ENCODE data around the gene CCDC15.

Gene CCDC15

GRCh38 chr11:124984512-124984854, 30.5 kb downstream of the CCDC15 start:
- in situ Hi-C loops (cut with HindIII; ENCODE audit: low sequenced_read_pairs), result no loop called here
- H3K4me3 ChIP-seq (ENCODE audit: low read depth, low read length), result no peak overlapping the region
- no peak for DNase-seq (ENCODE audit: low read depth, low spot score)
- no peak for TF ChIP-seq CTCF (IDR thresholded peaks at IDR 0.05; ENCODE audit: low read depth, low read length)

DNA sequence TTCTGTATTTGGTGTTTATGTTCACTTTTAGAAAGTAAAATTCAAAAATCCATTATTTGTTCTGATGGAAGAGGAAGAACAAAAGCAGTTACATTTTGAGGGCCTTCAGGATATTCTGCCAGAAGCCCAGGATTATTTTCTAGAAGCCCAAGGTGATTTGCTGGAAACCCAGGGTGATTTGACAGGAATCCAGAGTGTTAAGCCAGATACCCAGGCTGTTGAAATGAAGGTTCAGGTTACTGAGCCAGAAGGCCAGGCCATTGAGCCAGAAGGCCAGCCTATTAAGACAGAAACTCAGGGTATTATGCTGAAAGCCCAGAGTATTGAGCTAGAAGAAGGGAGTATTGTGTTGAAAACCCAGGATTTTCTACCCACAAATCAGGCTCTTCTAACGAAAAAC, 33.1 kb downstream of the CCDC15 start:
- in situ Hi-C loops (cut with HindIII; ENCODE audit: low sequenced_read_pairs), result no loop called here
- no peak overlapping the region for H3K4me3 ChIP-seq (ENCODE audit: low read depth, low read length)
- DNase-seq (ENCODE audit: low read depth, low spot score), result no peak
- TF ChIP-seq CTCF (IDR thresholded peaks at IDR 0.05; ENCODE audit: low read depth, low read length), result no peak

DNA sequence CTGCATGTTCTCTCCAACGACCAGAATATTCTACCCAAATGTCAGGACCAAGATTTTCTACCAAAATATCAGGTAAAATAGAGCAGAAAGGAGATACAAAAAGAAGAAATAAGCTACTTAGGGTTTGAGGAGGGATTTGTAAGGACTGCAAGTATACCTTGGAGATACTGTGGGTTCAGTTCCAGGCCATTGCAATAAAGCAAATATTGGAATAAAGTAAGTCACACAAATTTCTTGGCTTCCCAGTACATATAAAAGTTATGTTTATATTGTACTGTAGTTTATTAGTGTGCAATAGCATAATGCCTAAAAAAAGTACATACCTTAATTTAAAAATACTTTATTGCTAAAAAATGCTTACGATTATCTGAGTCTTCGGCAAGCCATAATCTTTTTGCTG, 34.1 kb downstream of the CCDC15 start:
- no peak for DNase-seq (ENCODE audit: low read depth, low spot score)
- TF ChIP-seq CTCF (IDR thresholded peaks at IDR 0.05; ENCODE audit: low read depth, low read length), result no peak
- no peak overlapping the region for H3K4me3 ChIP-seq (ENCODE audit: low read depth, low read length)
- in situ Hi-C loops (cut with HindIII; ENCODE audit: low sequenced_read_pairs), result no loop called here

- in situ Hi-C loops (cut with HindIII; ENCODE audit: low sequenced_read_pairs), result no loop called here
- DNase-seq (ENCODE audit: low read depth, low spot score), result no peak
- H3K4me3 ChIP-seq (ENCODE audit: low read depth, low read length), result no peak overlapping the region
- TF ChIP-seq CTCF (IDR thresholded peaks at IDR 0.05; ENCODE audit: low read depth, low read length), result no peak
These were observed 47.2 kb downstream of the CCDC15 start for GRCh38 chr11:125001079-125001778.

DNA sequence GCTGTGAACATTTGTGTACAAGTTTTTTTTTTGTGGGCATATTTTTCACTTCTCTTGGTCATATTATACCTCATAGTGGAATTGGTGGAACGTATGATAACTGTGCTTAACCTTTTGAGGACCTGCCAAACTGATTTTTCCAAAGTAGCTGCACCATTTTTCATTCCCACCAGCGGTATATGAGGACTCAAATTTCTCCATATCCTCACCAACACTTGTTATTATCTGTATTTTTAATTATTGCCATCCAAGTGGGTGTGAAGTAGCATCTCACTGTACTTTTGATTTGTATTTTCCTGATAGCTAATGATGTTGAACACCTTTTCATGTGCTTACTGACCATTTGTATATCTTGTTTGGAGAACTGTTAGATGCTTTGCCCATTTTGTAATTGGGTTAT, 47.8 kb downstream of the CCDC15 start:
- no peak overlapping the region for H3K4me3 ChIP-seq (ENCODE audit: low read depth, low read length)
- no peak for DNase-seq (ENCODE audit: low read depth, low spot score)
- in situ Hi-C loops (cut with HindIII; ENCODE audit: low sequenced_read_pairs), result no loop called here
- no peak for TF ChIP-seq CTCF (IDR thresholded peaks at IDR 0.05; ENCODE audit: low read depth, low read length)

DNA sequence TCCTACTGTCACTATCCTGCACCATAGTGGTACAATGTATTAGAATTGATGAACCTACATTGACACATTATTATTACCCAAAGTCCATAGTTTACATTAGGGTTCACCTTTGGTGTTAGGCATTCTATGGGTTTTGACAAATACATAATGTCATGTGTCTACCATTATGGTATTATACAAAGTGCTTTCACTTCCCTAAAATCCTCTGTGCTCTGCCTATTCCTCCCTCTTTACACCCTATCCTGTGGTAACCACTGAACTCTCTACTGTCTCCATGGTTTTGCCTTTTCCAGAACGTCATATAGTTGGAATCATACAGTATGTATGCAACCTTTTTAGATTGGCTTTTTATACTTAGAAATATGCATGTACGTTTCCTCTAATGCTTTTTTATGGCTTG, 51.5 kb downstream of the CCDC15 start:
- in situ Hi-C loops (cut with HindIII; ENCODE audit: low sequenced_read_pairs), result no loop called here
- TF ChIP-seq CTCF (IDR thresholded peaks at IDR 0.05; ENCODE audit: low read depth, low read length), result no peak
- no peak overlapping the region for H3K4me3 ChIP-seq (ENCODE audit: low read depth, low read length)
- DNase-seq (ENCODE audit: low read depth, low spot score), result no peak

DNA sequence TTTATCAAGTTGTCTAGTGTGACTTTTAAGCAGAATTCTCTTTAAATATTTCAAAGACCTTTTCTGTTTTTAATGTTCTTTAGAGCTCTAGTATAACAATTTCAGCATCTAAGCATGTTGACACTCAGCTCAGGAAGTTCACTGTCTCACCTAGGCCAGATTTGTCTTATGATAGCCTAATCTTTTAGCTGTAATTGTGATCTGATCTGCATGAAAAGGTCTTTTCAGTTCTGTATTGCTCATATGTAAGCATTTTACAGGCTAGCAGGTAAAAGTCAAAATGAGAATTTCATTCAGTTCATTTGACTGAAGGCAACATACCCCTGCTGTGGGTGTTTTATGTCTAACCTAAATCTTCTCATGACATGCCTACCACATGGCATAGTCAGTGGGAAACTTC, 62.4 kb downstream of the CCDC15 start:
- DNase-seq (ENCODE audit: low read depth, low spot score), result no peak
- in situ Hi-C loops (cut with HindIII; ENCODE audit: low sequenced_read_pairs), result no loop called here
- no peak for TF ChIP-seq CTCF (IDR thresholded peaks at IDR 0.05; ENCODE audit: low read depth, low read length)
- H3K4me3 ChIP-seq (ENCODE audit: low read depth, low read length), result no peak overlapping the region
